Mesodermal cell (in vitro differentiated cells): ENCODE results near the gene FBXO28.
"Not testable (repeated sequence)": the region's sequence is repeated elsewhere in the genome, so short reads cannot be mapped to it uniquely, and the experiment has no call there.

ENCODE experiments used
- H3K27ac ChIP-seq: 2 replicates; pipeline ENCODE4 v1.7.0; 2013; ENCODE audit warnings: mild to moderate bottlenecking, low read depth, low read length, moderate library complexity; ENCODE audit not compliant: severe bottlenecking
- H3K36me3 ChIP-seq: 2 replicates; pipeline ENCODE4 v1.7.1; 2013; ENCODE audit warnings: mild to moderate bottlenecking, low read length, moderate library complexity; ENCODE audit not compliant: control insufficient read depth, insufficient read depth
- H3K4me1 ChIP-seq: one replicate; pipeline ENCODE4 v1.7.1; 2013; ENCODE audit warnings: mild to moderate bottlenecking, low read length; ENCODE audit not compliant: insufficient read depth, control insufficient read depth, poor library complexity, severe bottlenecking
- H3K4me3 ChIP-seq: 2 replicates; pipeline ENCODE4 v1.7.0; 2013; ENCODE audit warnings: low read length, control low read depth, mild to moderate bottlenecking; ENCODE audit not compliant: insufficient read depth, poor library complexity, severe bottlenecking; ENCODE audit errors: extremely low read depth
- H3K9me3 ChIP-seq: 2 replicates; pipeline ENCODE4 v1.7.1; 2013; ENCODE audit warnings: mild to moderate bottlenecking, low read length, moderate library complexity; ENCODE audit not compliant: control insufficient read depth
- WGBS, 2 experiments: methylation state at CpG; one replicate each; pipeline ENCODE4 v1.1.5; 2013; ENCODE audit warnings: missing lambda C conversion rate in 2 of 2; ENCODE audit not compliant: insufficient coverage in 2 of 2; 5-methylcytosine and 5-hydroxymethylcytosine counted together

Gene FBXO28

DNA sequence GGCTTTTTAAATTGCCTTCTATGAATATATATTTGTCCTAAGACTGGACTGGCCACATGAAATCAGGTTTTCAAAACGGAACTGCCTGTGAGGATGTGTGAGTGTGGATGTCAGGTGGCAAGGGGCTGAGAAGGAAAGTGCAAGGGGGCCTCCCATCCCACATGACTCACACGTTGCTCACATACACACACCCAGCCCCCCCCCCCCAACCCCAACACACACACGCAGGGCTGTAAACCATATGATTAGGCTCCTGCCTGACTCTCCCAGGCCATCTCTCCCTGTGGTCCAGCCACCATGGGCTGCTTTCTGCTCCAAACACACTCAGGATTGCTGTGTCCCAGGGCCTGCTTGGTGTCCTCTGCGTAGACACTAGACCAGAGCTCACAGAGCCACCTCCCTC, 91.5 kb downstream of the FBXO28 start:
- H3K27ac ChIP-seq = peak overlapping the region; percentile 41
- no peaks in the 10 kb centered on the region for H3K36me3 ChIP-seq
- no peaks in the 10 kb centered on the region for H3K9me3 ChIP-seq
- H3K4me1 ChIP-seq = peaks cover 24% of the 10 kb centered on the region
- 31% methylated on average over 2 of the region's 4 CpGs; no CpG with 5 or more reads in 1 of the 2 experiments for WGBS, 2 experiments
- no peak overlapping the region for H3K4me3 ChIP-seq

DNA sequence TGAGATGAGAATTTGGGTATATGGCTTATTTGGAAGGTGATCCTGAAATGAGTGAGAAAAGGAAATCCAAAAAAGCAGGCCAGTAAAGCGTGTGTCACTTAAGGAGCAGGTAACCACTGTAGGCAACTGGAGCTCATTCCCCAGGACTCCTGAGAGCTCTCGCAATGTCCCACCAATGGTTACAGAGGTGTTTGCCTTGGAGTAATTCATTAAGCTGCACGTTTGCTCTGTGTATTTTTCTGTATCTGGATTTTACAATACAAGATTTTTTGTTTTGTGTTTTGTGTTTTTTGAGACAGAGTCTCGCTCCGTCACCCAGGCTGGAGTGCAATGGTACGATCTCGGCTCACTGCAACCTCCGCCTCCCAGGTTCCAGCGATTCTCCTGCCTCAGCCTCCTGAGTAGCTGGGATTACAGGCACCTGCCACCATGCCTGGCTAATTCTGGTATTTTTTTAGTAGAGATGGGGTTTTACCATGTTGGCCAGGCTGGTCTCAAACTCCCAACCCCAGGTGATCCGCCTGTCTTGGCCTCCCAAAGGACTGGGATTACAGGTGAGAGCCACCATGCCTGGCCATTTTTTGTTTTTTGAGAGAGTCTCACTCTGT, 92.1 kb downstream of the FBXO28 start:
- WGBS, 2 experiments = 92 to 98% methylated on average over 3 of the region's 10 CpGs
- H3K36me3 ChIP-seq, H3K9me3 ChIP-seq, H3K4me3 ChIP-seq, H3K27ac ChIP-seq: not testable (repeated sequence)
- peaks cover 24% of the 10 kb centered on the region for H3K4me1 ChIP-seq

DNA sequence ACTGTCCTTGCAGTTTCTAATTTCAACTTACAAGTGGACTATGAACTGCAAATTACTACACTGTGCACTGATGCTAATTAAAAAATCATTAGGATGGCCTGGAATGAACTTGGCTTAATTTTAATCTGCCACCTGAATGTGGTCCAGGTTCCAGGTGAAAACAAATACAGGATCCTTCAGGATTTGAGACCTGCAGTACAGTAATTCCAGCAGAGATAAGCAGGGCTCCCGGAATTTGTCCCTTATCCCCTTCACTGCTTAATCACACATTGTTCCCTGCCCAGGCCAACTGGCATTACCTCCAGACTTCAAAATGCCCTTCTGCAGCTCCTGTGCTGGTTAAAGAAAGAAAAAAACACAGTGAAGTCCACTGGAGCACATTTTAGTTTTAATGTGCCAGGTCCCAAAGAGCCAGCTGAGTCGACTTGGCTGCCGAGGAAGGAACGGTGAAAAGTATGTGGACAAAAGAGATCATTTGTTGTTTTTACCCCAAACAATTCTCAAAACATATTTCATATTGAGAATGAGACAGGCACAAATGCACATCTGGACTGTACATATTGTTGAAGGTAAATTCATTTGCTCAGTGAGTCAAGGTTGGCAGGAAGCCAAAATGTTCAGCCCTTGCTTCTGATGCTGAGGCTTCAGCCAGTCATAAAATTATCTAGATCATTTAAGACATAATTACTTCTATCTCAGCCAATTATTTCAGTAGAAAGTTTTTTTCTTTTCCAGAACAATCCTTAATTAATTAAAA, 97.5 kb downstream of the FBXO28 start:
- WGBS, 2 experiments = 100% methylated on average over 1 of the region's 4 CpGs
- Histone ChIP-seq H3K4me3 (no peak overlapping the region), H3K36me3 (no peaks in the 10 kb centered on the region), H3K4me1 (no peaks in the 10 kb centered on the region), H3K9me3 (no peaks in the 10 kb centered on the region), H3K27ac (no peak overlapping the region)
